Upper lobe of left lung (tissue), 4 donors: ENCODE measurements around the gene DCLK1.

Source experiments
- CTCF ChIP-seq, 6 experiments: fragments of 450-650 bp in 4 of 6; fragments of 200-600 bp in 2 of 6; sonication (generic) in 2 of 6; IDR thresholded peaks; one replicate each; pipeline ENCODE4 v1.5.1; 2016 to 2019; ENCODE audit warnings: antibody characterized with exemption in 6 of 6
- EP300 ChIP-seq, 4 donors: sonication (generic); formaldehyde crosslinking; IDR thresholded peaks; one replicate each; pipeline ENCODE4 v1.5.1; 2017; ENCODE audit warnings: antibody characterized with exemption in 4 of 4, control low read depth in 2 of 4
- POLR2AphosphoS5 ChIP-seq, 2 donors: sonication (generic); formaldehyde crosslinking; IDR thresholded peaks; one replicate each; pipeline ENCODE4 v1.5.1; 2017; ENCODE audit warnings: antibody characterized with exemption in 2 of 2

- TF ChIP-seq EP300 (IDR thresholded peaks at IDR 0.05) (no peak), POLR2AphosphoS5 (IDR thresholded peaks at IDR 0.05) (no peak), CTCF (IDR thresholded peaks at IDR 0.05) (no peak)
Measured at GRCh38 chr13:35732565-35732964, 398.6 kb downstream of the DCLK1 start.
